Hepatocyte (in vitro differentiated cells): ENCODE results near the gene BUD23.

Experiments
- CTCF ChIP-seq: fragments of 200-600 bp; sonication (generic); IDR thresholded peaks from 2 replicates; pipeline ENCODE4 v1.5.1; 2016; ENCODE audit warnings: antibody characterized with exemption, mild to moderate bottlenecking; ENCODE audit not compliant: poor library complexity
- EZH2 ChIP-seq: fragments of 200-600 bp; sonication (generic); IDR thresholded peaks from 2 replicates; pipeline ENCODE4 v1.6.1; 2016; ENCODE audit warnings: antibody characterized with exemption, mild to moderate bottlenecking, borderline replicate concordance
- EZH2phosphoT487 ChIP-seq: fragments of 200-600 bp; sonication (generic); IDR thresholded peaks from one replicate; pipeline ENCODE4 v1.6.1; 2018; ENCODE audit warnings: antibody characterized with exemption, mild to moderate bottlenecking, low read depth, moderate library complexity; ENCODE audit not compliant: unreplicated experiment, severe bottlenecking

GRCh38 chr7:73690646-73691045 is 7.2 kb downstream of the BUD23 start:
- TF ChIP-seq CTCF: no peak
- TF ChIP-seq EZH2phosphoT487: no peak
- TF ChIP-seq EZH2: no peak
